Measurements from ENCODE around the gene PAXX.

The PAXX gene

DNA sequence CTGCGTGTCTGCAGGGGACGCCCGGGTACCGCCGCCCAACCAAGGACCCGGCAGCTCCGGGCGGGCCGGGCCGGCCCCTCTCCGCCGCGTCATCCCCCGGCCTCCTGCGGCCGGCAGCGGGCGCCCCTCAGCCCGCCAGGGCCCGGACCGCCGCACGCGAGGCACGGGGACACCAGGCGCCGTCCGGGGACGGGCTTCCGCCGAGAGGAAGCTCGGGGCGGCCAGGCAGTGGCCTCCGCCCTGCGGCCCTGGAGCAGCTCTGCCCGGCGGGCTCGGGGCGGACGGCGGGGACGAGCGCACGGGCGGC lies 48.1 kb upstream of the PAXX start:
- Histone ChIP-seq H3K9me3 (ENCODE audit: low read length) (no peaks in the 10 kb centered on the region), H2AFZ (ENCODE audit: low read length) (no peak overlapping the region), H3K4me1 (ENCODE audit: insufficient read depth, low read length, severe bottlenecking) (peaks cover 16% of the 10 kb centered on the region), H3K27ac (ENCODE audit: low read depth, low read length, poor library complexity, severe bottlenecking) (no peak overlapping the region), H3K9me2 (ENCODE audit: low read depth, low read length) (no peaks in the 10 kb centered on the region), H3F3A (ENCODE audit: insufficient read depth, low read length) (0 out of 2 replicates have a peak, but pooled peaks cover 1% of the 10 kb centered on the region), H3K79me2 (ENCODE audit: insufficient read depth, low read length) (no peaks in the 10 kb centered on the region), H3K4me3 (ENCODE audit: low read depth, low read length, poor library complexity, severe bottlenecking) (peak overlapping the region; percentile 91), H3K27me3 (ENCODE audit: insufficient read depth, low read length) (no peaks in the 10 kb centered on the region; the same call in 1 of the 2 replicates), H3K9ac (ENCODE audit: low read length) (peak overlapping the region; percentile 92), H4K20me1 (ENCODE audit: insufficient read depth, low read length) (no peaks in the 10 kb centered on the region), H3K4me2 (ENCODE audit: low read length) (peak overlapping the region; percentile 80), H3K36me3 (ENCODE audit: insufficient read depth, low read length) (peaks cover 37% of the 10 kb centered on the region)
- TF ChIP-seq, protein P1, sequence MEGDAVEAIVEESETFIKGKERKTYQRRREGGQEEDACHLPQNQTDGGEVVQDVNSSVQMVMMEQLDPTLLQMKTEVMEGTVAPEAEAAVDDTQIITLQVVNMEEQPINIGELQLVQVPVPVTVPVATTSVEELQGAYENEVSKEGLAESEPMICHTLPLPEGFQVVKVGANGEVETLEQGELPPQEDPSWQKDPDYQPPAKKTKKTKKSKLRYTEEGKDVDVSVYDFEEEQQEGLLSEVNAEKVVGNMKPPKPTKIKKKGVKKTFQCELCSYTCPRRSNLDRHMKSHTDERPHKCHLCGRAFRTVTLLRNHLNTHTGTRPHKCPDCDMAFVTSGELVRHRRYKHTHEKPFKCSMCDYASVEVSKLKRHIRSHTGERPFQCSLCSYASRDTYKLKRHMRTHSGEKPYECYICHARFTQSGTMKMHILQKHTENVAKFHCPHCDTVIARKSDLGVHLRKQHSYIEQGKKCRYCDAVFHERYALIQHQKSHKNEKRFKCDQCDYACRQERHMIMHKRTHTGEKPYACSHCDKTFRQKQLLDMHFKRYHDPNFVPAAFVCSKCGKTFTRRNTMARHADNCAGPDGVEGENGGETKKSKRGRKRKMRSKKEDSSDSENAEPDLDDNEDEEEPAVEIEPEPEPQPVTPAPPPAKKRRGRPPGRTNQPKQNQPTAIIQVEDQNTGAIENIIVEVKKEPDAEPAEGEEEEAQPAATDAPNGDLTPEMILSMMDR (IDR thresholded peaks at IDR 0.05; ENCODE audit: low read length) = no peak
- TF ChIP-seq EZH2 (IDR thresholded peaks at IDR 0.05; ENCODE audit: borderline replicate concordance, low read length) = no peak

DNA sequence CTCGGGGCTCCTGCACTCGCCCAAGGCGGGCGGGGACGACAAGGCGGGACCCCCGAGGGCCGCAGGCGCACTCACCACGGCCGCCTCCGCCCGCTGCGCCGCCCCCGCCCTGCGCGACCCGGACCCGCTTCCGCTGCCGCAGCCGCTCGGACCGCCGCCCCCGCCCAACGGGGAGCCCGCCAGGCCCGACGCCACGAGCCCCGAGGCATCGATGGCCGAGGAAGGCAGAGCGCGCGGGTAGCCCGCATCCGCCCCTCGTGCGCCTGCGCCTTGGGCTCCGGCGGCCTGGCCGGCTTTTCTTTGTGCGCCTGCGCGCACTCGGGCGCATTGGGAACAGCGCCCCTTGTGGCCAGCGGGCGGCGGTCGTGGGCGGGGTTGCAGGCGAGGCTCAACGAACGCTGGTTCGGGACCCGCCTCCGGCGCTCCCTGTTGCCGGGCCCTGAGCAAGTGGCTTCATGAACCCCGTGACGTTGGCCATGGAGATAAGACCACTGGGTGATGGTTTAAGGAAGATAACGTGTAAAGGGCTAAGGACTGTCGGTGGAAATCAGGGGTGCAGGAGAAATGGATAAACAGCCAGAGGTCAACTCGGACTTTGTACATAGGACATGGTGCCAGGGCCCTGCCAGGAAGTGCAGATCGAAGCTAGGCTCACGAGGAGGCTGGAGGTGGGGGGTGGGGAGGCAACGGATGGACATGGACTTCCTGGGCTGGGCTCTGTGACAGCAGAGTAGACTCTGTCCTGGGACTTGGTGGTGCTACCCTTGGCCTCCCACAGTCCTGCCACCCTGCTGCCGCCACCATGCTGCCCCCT lies 47.5 kb upstream of the PAXX start, which contains the start of the genes C8G and FBXW5:
Gene C8G (plus strand): TSS at position 725 of the 814 bp plus-strand sequence. CDS start 78 bp downstream, at position 803.
Gene FBXW5 (minus strand): TSS at position 220 of the 814 bp plus-strand sequence. CDS start 655 bp downstream, outside the sequence.
- Histone ChIP-seq H3K4me1 (ENCODE audit: insufficient read depth, low read length, severe bottlenecking) (peaks cover 19% of the 10 kb centered on the region), H3K27ac (ENCODE audit: low read depth, low read length, poor library complexity, severe bottlenecking) (no peak within 1 kb of the TSS)

DNA sequence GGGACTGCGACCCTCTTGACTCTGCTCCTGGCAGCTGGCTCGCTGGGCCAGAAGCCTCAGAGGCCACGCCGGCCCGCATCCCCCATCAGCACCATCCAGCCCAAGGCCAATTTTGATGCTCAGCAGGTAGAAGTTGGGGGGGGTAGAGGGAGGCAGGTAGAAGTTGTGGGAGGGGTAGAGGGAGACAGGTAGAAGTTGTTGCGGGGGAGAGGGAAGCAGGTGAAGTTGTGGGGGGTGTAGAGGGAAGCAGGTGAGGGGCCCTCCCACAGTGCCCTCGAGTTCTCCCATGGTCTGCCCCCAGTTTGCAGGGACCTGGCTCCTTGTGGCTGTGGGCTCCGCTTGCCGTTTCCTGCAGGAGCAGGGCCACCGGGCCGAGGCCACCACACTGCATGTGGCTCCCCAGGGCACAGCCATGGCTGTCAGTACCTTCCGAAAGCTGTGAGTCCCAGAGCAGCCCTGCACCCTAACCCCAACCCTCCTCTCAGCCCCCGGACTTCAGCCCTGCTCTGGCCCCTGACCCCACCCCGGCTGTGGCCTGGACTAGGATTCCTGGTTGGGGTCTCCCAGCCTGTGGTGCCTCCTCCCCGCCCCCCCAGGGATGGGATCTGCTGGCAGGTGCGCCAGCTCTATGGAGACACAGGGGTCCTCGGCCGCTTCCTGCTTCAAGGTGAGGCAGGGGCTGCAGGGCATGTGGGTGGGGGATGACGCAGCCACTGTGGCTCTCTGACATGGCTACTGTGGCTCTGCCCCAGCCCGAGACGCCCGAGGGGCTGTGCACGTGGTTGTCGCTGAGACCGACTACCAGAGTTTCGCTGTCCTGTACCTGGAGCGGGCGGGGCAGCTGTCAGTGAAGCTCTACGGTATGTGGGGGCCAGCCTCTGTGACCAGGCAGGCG lies 46.6 kb upstream of the PAXX start:
- H3K27ac ChIP-seq (ENCODE audit: low read depth, low read length, poor library complexity, severe bottlenecking) = no peak overlapping the region
- H3K9me3 ChIP-seq (ENCODE audit: low read length) = no peaks in the 10 kb centered on the region
- H3K36me3 ChIP-seq (ENCODE audit: insufficient read depth, low read length) = peaks cover 24% of the 10 kb centered on the region
- H3K4me2 ChIP-seq (ENCODE audit: low read length) = no peak overlapping the region
- no peaks in the 10 kb centered on the region for H3F3A ChIP-seq (ENCODE audit: insufficient read depth, low read length)
- no peak overlapping the region for H2AFZ ChIP-seq (ENCODE audit: low read length)
- H3K4me1 ChIP-seq (ENCODE audit: insufficient read depth, low read length, severe bottlenecking) = peaks cover 24% of the 10 kb centered on the region
- no peaks in the 10 kb centered on the region for H4K20me1 ChIP-seq (ENCODE audit: insufficient read depth, low read length)
- H3K4me3 ChIP-seq (ENCODE audit: low read depth, low read length, poor library complexity, severe bottlenecking) = no peak overlapping the region
- no peaks in the 10 kb centered on the region for H3K9me2 ChIP-seq (ENCODE audit: low read depth, low read length)
- TF ChIP-seq, protein P1 (IDR thresholded peaks at IDR 0.05; ENCODE audit: low read length) = no peak
- no peak for TF ChIP-seq EZH2 (IDR thresholded peaks at IDR 0.05; ENCODE audit: borderline replicate concordance, low read length)
- no peaks in the 10 kb centered on the region; the same call in 1 of the 2 replicates for H3K27me3 ChIP-seq (ENCODE audit: insufficient read depth, low read length)
- H3K79me2 ChIP-seq (ENCODE audit: insufficient read depth, low read length) = no peaks in the 10 kb centered on the region
- no peak overlapping the region for H3K9ac ChIP-seq (ENCODE audit: low read length)

More for the DNA sequence above, 47.5 kb upstream of the PAXX start, which contains the start of the genes C8G and FBXW5:
- H3K9me3 ChIP-seq (ENCODE audit: low read length) = no peaks in the 10 kb centered on the region
- H3K9ac ChIP-seq (ENCODE audit: low read length) = peak within 1 kb of the TSS; percentile 92
- peak within 1 kb of the TSS; percentile 91 for H3K4me3 ChIP-seq (ENCODE audit: low read depth, low read length, poor library complexity, severe bottlenecking)
- H3K36me3 ChIP-seq (ENCODE audit: insufficient read depth, low read length) = peaks cover 33% of the 10 kb centered on the region
- H3K4me2 ChIP-seq (ENCODE audit: low read length) = peak within 1 kb of the TSS; percentile 80
- no peaks in the 10 kb centered on the region for H4K20me1 ChIP-seq (ENCODE audit: insufficient read depth, low read length)
- no peaks in the 10 kb centered on the region; the same call in 1 of the 2 replicates for H3K27me3 ChIP-seq (ENCODE audit: insufficient read depth, low read length)
- TF ChIP-seq, protein P1 (IDR thresholded peaks at IDR 0.05; ENCODE audit: low read length) = peak; percentile 87
- no peak for TF ChIP-seq EZH2 (IDR thresholded peaks at IDR 0.05; ENCODE audit: borderline replicate concordance, low read length)
- no peaks in the 10 kb centered on the region for H3K9me2 ChIP-seq (ENCODE audit: low read depth, low read length)
- H3K79me2 ChIP-seq (ENCODE audit: insufficient read depth, low read length) = no peaks in the 10 kb centered on the region
- H2AFZ ChIP-seq (ENCODE audit: low read length) = no peak within 1 kb of the TSS
- no peaks in the 10 kb centered on the region for H3F3A ChIP-seq (ENCODE audit: insufficient read depth, low read length)

Measured in OCI-LY1 (cell line).